ENCODE results near the gene NACC2. TPM values are rescaled to one million over a fixed set of nuclear protein-coding genes. Genes with fewer than 3 reads are reported as not detected.
A peak's percentile ranks its signal among the peaks of the same experiment; 100 is the strongest.

The NACC2 gene
- total and polyA plus RNA-seq, 4 donors: 4.8 to 17.8 (median 8.8) TPM

DNA sequence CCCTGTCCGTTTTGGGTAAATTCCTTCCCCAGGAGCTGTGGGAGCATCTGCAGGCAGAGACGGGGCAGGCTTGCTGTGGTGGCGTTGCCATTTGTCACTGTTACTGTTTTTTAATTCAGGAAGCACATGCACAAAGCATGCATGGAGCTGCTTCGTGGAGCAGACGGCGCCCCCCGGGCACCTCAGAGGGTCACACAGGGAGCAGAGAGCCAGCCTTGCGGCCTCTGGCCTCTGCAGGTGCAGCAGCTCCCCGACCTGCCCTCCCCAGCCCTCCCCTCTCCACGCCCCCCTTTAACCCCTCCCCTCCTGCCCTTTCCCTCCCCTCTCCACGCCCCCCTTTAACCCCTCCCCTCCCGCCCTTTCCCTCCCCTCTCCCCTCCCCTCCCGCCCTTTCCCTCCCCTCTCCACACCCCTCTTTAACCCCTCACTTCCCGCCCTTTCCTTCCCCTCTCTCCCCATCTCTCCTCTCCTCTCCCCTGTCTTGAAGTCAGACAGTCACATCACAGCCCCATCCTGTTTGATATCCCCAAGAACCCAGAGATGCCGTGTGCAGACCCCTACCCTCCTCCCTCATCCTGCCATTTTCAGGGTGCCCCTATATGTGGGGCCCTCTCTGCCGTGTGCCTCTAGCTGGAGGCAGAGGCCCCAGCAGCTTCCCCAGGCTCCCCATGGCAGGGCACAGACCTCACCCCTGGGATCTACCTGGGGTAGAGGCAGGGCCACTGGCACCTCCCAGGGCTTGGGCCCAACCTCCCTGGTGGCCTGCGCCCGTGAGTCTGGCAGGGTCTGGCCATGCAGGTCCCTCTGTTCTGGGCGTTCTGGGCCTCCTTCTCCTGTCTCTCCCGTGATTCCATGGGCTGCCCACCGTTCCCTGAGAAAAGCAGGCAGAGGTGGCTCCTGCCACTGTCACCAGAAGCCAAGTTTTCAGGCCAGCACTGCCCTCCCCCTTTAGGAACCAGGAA is 104.3 kb downstream of the NACC2 start:
- no peak overlapping the region for H3K4me3 ChIP-seq (ENCODE audit: low read depth in 1 of 3, low read length in 3 of 3)
- DNase-seq (ENCODE audit: low spot score): peak; percentile 74

DNA sequence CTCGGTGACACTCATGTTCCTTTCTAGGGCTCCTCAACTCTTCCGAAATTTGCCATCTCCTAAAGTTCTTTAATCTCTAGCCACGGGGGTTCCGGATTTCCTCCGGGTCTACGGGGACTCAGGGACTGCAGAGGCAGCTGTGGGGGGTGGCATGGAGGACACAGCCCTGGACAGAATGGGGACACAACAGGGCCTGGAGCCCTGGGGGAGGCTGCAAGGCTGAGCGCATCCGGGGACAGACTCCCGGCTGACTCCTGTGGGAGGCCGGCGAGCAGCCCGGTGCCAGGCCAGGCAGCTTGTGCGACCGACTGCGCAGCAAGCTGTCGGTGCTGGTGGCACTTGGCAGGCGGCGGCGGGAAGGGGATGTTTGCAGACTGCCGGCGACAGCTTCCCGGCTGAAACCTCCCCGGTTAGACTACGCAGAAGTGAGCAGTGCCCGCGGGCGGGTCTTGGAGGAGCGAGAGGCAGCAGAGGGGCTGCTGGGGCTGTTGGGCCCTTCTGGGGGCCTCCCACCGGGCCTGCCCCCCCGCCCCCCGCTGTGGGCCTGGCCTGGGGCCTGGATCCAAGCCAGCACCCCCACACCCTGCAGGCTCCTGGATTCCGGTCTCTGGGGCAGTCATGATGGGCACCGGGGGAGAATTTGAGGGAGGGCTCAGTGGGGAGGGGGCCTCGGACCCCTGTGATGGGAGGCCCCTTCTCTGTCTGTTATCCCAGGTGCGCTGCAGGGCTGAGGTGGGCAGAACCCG is 105.2 kb downstream of the NACC2 start:
- Histone ChIP-seq H3K27me3 (ENCODE audit: control insufficient read depth in 4 of 4, insufficient read depth in 4 of 4, low read length in 3 of 4) (no peaks in the 10 kb centered on the region), H3K4me1 (ENCODE audit: control insufficient read depth in 4 of 4, insufficient read depth in 4 of 4, low read length in 3 of 4) (peaks cover 22 to 44% (median 34%) of the 10 kb centered on the region in 4 donors), H3K9me3 (ENCODE audit: control insufficient read depth in 4 of 4, low read length in 3 of 4) (no peaks in the 10 kb centered on the region), H3K9ac (ENCODE audit: low read depth in 1 of 2, low read length in 2 of 2) (no peak overlapping the region), H3K27ac (ENCODE audit: low read depth in 1 of 2, low read length in 2 of 2) (no peak overlapping the region), H3K36me3 (ENCODE audit: control insufficient read depth in 4 of 4, insufficient read depth in 3 of 4, low read depth in 1 of 4, low read length in 3 of 4) (no peaks in the 10 kb centered on the region), H3K4me3 (ENCODE audit: low read depth in 1 of 3, low read length in 3 of 3) (no peak overlapping the region)
- TF ChIP-seq FOXA1 (IDR thresholded peaks at IDR 0.05): no peak
- peak in 1 of 2 donors; percentile 13 for TF ChIP-seq RAD21 (IDR thresholded peaks at IDR 0.05)
- TF ChIP-seq EGR1 (IDR thresholded peaks at IDR 0.05; ENCODE audit: low read depth in 2 of 2): no peak
- TF ChIP-seq TAF1 (conservative IDR thresholded peaks at IDR 0.05): no peak
- DNase-seq (ENCODE audit: low spot score): no peak
- WGBS: 55% methylated on average over 36 of the region's 36 CpGs

More for the DNA sequence above, 104.3 kb downstream of the NACC2 start:
- no peaks in the 10 kb centered on the region for H3K36me3 ChIP-seq (ENCODE audit: control insufficient read depth in 4 of 4, insufficient read depth in 3 of 4, low read depth in 1 of 4, low read length in 3 of 4)
- no peaks in the 10 kb centered on the region for H3K27me3 ChIP-seq (ENCODE audit: control insufficient read depth in 4 of 4, insufficient read depth in 4 of 4, low read length in 3 of 4)
- H3K27ac ChIP-seq (ENCODE audit: low read depth in 1 of 2, low read length in 2 of 2): peak overlapping the region; percentile 22 to 52
- H3K9ac ChIP-seq (ENCODE audit: low read depth in 1 of 2, low read length in 2 of 2): no peak overlapping the region
- peaks cover 24 to 46% (median 36%) of the 10 kb centered on the region in 4 donors for H3K4me1 ChIP-seq (ENCODE audit: control insufficient read depth in 4 of 4, insufficient read depth in 4 of 4, low read length in 3 of 4)
- H3K9me3 ChIP-seq (ENCODE audit: control insufficient read depth in 4 of 4, low read length in 3 of 4): no peaks in the 10 kb centered on the region
- WGBS: 52% methylated on average over 21 of the region's 21 CpGs
- TF ChIP-seq SP1 (IDR thresholded peaks at IDR 0.05) (peak; percentile 41), FOXA2 (IDR thresholded peaks at IDR 0.05) (no peak)

DNA sequence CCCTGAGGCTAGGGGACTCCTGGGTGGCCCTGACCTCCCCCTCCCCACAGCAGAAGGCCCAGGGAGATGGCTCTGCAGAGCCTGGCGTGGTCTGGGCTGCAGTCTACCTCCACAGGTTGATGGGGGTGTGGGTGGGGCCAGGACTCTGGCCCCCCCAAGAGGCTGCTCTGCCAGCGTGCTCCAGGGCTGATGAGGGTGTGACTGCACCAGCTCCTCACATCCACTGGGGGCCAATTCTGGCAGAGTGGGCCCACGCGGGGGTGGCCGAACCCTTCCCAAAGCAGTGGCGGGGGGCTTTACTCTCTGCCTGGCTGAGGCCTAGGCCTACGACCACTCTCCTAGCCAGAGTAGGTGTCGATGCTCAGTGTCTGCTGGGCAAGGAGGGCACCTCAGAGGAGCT is 105.9 kb downstream of the NACC2 start:
- H3K9ac ChIP-seq (ENCODE audit: low read depth in 1 of 2, low read length in 2 of 2): no peak overlapping the region
- no peak overlapping the region for H3K4me3 ChIP-seq (ENCODE audit: low read depth in 1 of 3, low read length in 3 of 3)
- H3K4me1 ChIP-seq (ENCODE audit: control insufficient read depth in 4 of 4, insufficient read depth in 4 of 4, low read length in 3 of 4): peaks cover 18 to 36% (median 29%) of the 10 kb centered on the region in 4 donors
- H3K27ac ChIP-seq (ENCODE audit: low read depth in 1 of 2, low read length in 2 of 2): no peak overlapping the region
- H3K36me3 ChIP-seq (ENCODE audit: control insufficient read depth in 4 of 4, insufficient read depth in 3 of 4, low read depth in 1 of 4, low read length in 3 of 4): no peaks in the 10 kb centered on the region
- no peak for TF ChIP-seq FOXA1 (IDR thresholded peaks at IDR 0.05)
- no peak for TF ChIP-seq NR2F2 (IDR thresholded peaks at IDR 0.05)
- TF ChIP-seq GABPA (IDR thresholded peaks at IDR 0.05 in 1 of 2, conservative IDR thresholded peaks at IDR 0.05 in 1 of 2): no peak
- TF ChIP-seq SP1 (IDR thresholded peaks at IDR 0.05): no peak
- TF ChIP-seq, protein P1, sequence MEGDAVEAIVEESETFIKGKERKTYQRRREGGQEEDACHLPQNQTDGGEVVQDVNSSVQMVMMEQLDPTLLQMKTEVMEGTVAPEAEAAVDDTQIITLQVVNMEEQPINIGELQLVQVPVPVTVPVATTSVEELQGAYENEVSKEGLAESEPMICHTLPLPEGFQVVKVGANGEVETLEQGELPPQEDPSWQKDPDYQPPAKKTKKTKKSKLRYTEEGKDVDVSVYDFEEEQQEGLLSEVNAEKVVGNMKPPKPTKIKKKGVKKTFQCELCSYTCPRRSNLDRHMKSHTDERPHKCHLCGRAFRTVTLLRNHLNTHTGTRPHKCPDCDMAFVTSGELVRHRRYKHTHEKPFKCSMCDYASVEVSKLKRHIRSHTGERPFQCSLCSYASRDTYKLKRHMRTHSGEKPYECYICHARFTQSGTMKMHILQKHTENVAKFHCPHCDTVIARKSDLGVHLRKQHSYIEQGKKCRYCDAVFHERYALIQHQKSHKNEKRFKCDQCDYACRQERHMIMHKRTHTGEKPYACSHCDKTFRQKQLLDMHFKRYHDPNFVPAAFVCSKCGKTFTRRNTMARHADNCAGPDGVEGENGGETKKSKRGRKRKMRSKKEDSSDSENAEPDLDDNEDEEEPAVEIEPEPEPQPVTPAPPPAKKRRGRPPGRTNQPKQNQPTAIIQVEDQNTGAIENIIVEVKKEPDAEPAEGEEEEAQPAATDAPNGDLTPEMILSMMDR (IDR thresholded peaks at IDR 0.05; ENCODE audit: low read depth, low read length, missing input control): no peak
- TF ChIP-seq, protein P2, sequence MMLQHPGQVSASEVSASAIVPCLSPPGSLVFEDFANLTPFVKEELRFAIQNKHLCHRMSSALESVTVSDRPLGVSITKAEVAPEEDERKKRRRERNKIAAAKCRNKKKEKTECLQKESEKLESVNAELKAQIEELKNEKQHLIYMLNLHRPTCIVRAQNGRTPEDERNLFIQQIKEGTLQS (IDR thresholded peaks at IDR 0.05): no peak
- no peak for TF ChIP-seq EGR1 (IDR thresholded peaks at IDR 0.05; ENCODE audit: low read depth in 2 of 2)
- TF ChIP-seq JUND (IDR thresholded peaks at IDR 0.05): no peak
- no peak for TF ChIP-seq RXRA (IDR thresholded peaks at IDR 0.05)
- no peak for TF ChIP-seq YY1 (IDR thresholded peaks at IDR 0.05)
- TF ChIP-seq HNF4A (conservative IDR thresholded peaks at IDR 0.05): no peak
- 91% methylated on average over 8 of the region's 8 CpGs for WGBS
- H3K27me3 ChIP-seq (ENCODE audit: control insufficient read depth in 4 of 4, insufficient read depth in 4 of 4, low read length in 3 of 4): no peaks in the 10 kb centered on the region
- no peak for DNase-seq (ENCODE audit: low spot score)
- H3K9me3 ChIP-seq (ENCODE audit: control insufficient read depth in 4 of 4, low read length in 3 of 4): no peaks in the 10 kb centered on the region

All from liver (tissue), 9 donors.